GM18505 (cell line): ENCODE measurements around the gene JPH3.
"Not testable (repeated sequence)": the region's sequence is repeated elsewhere in the genome, so short reads cannot be mapped to it uniquely, and the experiment has no call there.

ENCODE experiments used
- ATAC-seq: cut with Tn5 transposase; IDR thresholded peaks from one replicate; pipeline ENCODE4 v1.9.1; 2021; ENCODE audit not compliant: unreplicated experiment
- POLR2A ChIP-seq: IDR thresholded peaks from 4 replicates; pipeline ENCODE4 v1.6.1; 2011; ENCODE audit warnings: borderline replicate concordance; ENCODE audit not compliant: insufficient read depth, insufficient read length; ENCODE audit errors: extremely low read depth

JPH3 gene

GRCh38 chr16:87722590-87723225 lies 120.4 kb downstream of the JPH3 start:
- no peak for ATAC-seq
- no peak for TF ChIP-seq POLR2A

DNA sequence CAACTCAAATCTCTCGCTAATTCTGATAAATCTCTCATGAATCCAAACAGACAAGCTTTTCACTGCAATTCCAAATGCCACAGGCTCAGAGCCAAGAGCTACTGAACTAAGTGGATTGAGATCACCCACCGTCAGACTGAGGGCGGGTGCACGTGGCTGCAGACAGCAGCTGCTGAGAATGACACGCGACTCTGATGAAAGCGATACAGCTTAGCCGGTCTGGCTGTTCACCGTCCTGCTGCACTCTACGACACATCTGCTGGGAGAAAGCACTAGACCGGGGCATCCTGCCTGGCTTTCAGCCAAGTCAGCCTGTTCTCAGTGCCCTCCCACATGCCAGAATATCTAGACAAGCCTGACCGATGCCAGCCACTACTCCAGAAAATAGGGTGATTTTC lies 120.9 kb downstream of the JPH3 start:
- TF ChIP-seq POLR2A = no peak
- ATAC-seq = no peak

GRCh38 chr16:87724490-87725291 lies 122.4 kb downstream of the JPH3 start:
- no peak for TF ChIP-seq POLR2A
- ATAC-seq = no peak

DNA sequence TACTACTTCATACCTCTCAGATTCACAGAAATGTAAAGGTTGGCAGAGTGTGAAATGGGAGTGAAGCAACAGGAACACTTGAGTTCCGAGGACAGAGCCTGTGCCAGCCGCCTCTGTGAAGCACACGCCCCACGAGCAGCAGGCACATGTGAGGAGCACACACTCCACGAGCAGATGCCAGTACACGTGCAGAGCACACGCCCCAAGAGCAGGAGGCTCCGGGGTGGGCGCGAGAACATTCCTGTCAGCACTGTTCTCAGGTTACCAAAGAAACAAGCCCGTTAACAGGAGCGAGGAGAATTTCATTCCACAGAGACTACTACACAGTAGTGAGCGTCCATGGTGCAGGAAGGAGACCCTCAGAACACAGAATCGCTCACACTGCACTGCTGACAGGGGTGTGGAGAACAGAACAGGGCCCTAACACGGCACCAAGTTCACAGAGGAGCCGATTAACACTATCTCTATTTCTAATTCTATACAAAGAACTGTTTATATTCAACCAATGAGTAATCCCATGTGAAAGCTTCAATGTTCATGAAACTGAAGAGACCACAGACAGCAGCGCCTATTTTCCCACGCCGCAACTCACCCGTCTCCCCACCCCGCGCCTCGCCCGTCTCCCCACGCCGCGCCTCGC lies 123.4 kb downstream of the JPH3 start:
- no peak for ATAC-seq
- no peak for TF ChIP-seq POLR2A

DNA sequence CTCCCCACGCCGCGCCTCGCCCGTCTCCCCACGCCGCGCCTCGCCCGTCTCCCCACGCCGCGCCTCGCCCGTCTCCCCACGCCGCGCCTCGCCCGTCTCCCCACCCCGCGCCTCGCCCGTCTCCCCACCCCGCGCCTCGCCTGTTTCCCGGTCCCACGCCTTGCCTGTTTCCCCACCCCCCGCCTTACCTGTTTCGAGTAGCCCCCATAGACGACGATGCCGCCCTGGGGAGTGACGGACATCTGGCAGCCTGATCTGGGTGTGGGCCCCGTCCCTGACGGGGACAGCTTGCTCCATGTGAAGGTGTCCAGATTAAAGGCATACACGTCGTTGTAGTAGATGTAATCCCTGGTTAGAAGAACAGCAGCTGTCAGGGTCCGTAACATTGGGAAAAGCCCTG lies 124.3 kb downstream of the JPH3 start:
- ATAC-seq = not testable (repeated sequence)

- no peak for ATAC-seq
- no peak for TF ChIP-seq POLR2A
Measured at GRCh38 chr16:87727346-87727745, 125.0 kb downstream of the JPH3 start.

DNA sequence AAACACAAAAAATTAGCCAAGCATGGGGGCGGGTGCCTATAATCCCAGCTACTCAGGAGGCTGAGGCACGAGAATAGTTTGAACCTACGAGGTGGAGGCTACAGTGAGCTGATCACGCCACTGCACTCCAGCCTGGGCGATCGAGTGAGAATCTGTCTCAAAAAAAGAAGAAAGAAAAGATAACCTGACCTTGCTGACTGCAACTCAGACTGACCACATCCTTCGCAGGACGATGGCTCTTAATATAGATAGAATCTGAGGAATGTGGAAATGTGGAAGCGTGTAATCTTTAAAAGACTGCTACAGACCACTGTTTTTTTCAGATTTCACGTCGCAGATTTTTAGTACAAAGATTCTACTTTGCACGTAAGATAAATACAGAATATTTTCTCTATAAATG lies 125.7 kb downstream of the JPH3 start:
- no peak for ATAC-seq
- no peak for TF ChIP-seq POLR2A

- no peak for TF ChIP-seq POLR2A
- no peak for ATAC-seq
Measured at GRCh38 chr16:87729266-87729954, 127.1 kb downstream of the JPH3 start.

- no peak for TF ChIP-seq POLR2A
- ATAC-seq = no peak
Measured at GRCh38 chr16:87731607-87732006, 129.3 kb downstream of the JPH3 start.

GRCh38 chr16:87733190-87733589 lies 130.9 kb downstream of the JPH3 start:
- no peak for ATAC-seq
- no peak for TF ChIP-seq POLR2A

GRCh38 chr16:87734644-87735043 lies 132.3 kb downstream of the JPH3 start:
- no peak for ATAC-seq
- TF ChIP-seq POLR2A = no peak

DNA sequence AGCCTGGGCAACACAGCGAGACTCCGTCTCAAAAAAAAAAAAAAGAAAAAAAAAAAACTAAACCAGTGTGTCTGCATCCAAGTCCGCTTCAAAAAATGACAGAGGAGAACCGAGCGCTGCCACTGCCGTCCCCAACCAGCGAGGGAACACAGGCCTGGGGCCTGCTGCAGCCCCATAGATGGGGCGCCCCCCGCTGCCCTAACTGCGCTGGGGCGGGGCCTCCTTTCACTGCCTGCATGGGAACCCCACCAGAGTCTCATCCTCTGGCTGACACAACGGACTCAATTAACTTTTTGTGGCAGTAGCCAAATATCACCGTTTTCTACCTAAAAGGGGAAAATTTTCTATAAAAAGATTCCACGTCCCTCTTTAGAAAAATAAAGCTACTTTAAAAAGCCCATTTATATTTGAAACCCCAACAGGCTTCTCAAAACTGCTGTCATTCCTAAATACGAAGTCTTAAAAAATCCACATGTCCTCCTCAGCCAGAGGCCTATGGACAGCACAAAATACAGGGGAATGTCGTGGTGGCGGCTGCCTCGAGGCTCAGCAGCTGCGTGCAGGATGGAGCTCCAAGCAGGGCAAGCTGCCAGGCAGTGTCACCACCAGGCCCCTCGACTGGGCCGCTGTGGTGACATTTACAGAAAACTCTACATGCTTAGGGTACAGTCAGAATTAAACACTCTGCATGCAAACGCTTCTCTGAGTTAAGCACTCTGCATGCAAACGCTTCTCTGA lies 133.1 kb downstream of the JPH3 start:
- no peak for TF ChIP-seq POLR2A
- ATAC-seq = no peak

- no peak for ATAC-seq
- no peak for TF ChIP-seq POLR2A
Measured at GRCh38 chr16:87736008-87736382, 133.7 kb downstream of the JPH3 start.
